BLaER1 treated with 17β-estradiol and CSF1 and Interleukin-3, amounts not matched to agents 10 nM and 100 nM (cell line): ENCODE measurements around the gene ADGRL3.

Source experiments
- H3K27ac ChIP-seq, 11 experiments: shearing (Covaris generic); formaldehyde crosslinking; 2 replicates each; pipeline ENCODE4 v1.8.1; 2022
- H3K27me3 ChIP-seq, 11 experiments: shearing (Covaris generic); formaldehyde crosslinking; 2 replicates each; pipeline ENCODE4 v1.8.1; 2022
- H3K36me3 ChIP-seq, 11 experiments: shearing (Covaris generic); formaldehyde crosslinking; 2 replicates each; pipeline ENCODE4 v1.8.1; 2022
- H3K4me1 ChIP-seq, 10 experiments: shearing (Covaris generic); formaldehyde crosslinking; 2 replicates each; pipeline ENCODE4 v1.8.1; 2022
- H3K4me2 ChIP-seq, 11 experiments: shearing (Covaris generic); formaldehyde crosslinking; 2 replicates each; pipeline ENCODE4 v1.8.1; 2022
- H3K4me3 ChIP-seq, 10 experiments: shearing (Covaris generic); formaldehyde crosslinking; 2 replicates each; pipeline ENCODE4 v1.8.1; 2022
- H3K9ac ChIP-seq, 11 experiments: shearing (Covaris generic); formaldehyde crosslinking; 2 replicates each; pipeline ENCODE4 v1.8.1; 2022
- H3K9me3 ChIP-seq, 11 experiments: shearing (Covaris generic); formaldehyde crosslinking; replicated peaks in 1 of 11; 2 replicates each; pipeline ENCODE4 v1.8.1; 2022
- H4K20me1 ChIP-seq, 11 experiments: shearing (Covaris generic); formaldehyde crosslinking; 2 replicates each; pipeline ENCODE4 v1.8.1; 2022
- Cebpa-rat ChIP-seq, 11 experiments: shearing (Covaris generic); IDR thresholded peaks; 2 replicates each; pipeline ENCODE4 v1.8.1; 2022

ADGRL3 gene

DNA sequence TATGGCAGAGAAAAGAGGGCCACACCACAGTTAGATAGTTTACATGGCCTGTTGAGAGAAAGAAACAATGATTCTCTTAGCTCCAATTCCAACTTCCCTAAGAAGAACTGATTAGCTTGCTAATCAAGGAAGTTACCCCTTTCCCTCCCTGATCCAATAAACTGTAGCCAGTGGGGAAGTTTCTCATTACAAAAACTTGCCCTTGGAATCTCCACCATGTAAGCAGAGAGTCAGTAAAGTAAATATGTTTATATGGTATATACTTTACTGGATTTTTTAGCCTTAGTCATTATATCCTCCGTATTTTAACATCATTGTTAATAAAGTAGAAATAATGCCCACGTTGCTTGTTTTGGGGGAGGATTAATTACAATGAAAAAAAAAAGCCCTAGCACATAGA lies 7.7 kb upstream of the ADGRL3 start:
- no peak for TF ChIP-seq Cebpa-rat (IDR thresholded peaks at IDR 0.05)
- H3K9ac ChIP-seq: no peak overlapping the region
- H3K9me3 ChIP-seq: no peaks in the 10 kb centered on the region
- no peaks in the 10 kb centered on the region for H3K36me3 ChIP-seq
- H3K27me3 ChIP-seq: no peaks in the 10 kb centered on the region
- no peak overlapping the region for H3K4me2 ChIP-seq
- H3K27ac ChIP-seq: no peak overlapping the region
- no peak overlapping the region for H3K4me3 ChIP-seq
- H4K20me1 ChIP-seq: no peaks in the 10 kb centered on the region
- no peaks in the 10 kb centered on the region for H3K4me1 ChIP-seq

DNA sequence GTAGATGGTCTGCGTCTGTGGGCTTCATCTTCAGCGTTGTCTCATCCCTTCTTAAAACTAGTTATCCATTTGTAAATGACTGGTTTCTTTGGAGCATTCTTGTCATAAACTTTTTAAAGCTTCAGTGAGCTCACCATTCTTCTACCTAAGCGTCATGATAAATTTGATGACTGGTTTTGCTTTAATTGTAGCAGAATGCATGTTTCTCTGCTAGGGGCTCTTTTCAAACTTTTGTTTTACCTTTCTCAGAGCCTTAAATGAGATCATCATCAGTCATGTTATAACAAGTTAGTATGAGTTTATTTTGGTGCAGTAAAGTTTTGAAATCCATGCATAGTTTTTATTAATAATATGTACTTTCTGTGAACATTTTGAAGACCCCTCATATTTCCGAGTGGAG lies 6.3 kb upstream of the ADGRL3 start:
- no peaks in the 10 kb centered on the region for H3K27me3 ChIP-seq
- no peak overlapping the region for H3K9ac ChIP-seq
- no peaks in the 10 kb centered on the region for H3K4me1 ChIP-seq
- H3K36me3 ChIP-seq: no peaks in the 10 kb centered on the region
- no peaks in the 10 kb centered on the region for H3K9me3 ChIP-seq
- no peak overlapping the region for H3K4me3 ChIP-seq
- TF ChIP-seq Cebpa-rat (IDR thresholded peaks at IDR 0.05): no peak
- no peaks in the 10 kb centered on the region for H4K20me1 ChIP-seq
- no peak overlapping the region for H3K27ac ChIP-seq
- no peak overlapping the region for H3K4me2 ChIP-seq

DNA sequence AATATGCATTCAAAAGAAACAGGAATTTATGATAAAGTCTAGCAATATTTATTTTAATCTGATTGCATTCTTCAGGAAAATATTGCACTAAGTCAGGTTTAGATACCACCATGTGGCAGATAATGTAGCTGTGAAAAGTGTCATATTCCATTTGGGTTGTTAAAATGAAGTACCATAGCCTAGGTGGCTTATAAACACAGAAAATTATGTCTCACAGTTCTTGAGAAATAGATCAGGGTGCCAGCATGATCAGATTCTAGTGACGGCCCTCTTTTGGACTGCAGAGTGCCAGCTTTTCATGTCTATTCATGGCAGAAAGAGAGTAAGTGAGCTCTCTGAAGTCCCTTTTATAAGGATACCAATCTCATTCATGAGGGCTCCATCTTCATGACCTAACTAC lies 5.6 kb upstream of the ADGRL3 start:
- Histone ChIP-seq H3K4me2 (no peak overlapping the region), H3K9ac (no peak overlapping the region), H3K9me3 (peaks cover 0 to under 1% (median 0%) of the 10 kb centered on the region in 11 experiments; a peak in 1 of 22 replicates), H3K4me1 (no peaks in the 10 kb centered on the region), H4K20me1 (no peaks in the 10 kb centered on the region), H3K27me3 (no peaks in the 10 kb centered on the region), H3K36me3 (no peaks in the 10 kb centered on the region), H3K4me3 (no peak overlapping the region), H3K27ac (no peak overlapping the region)
- TF ChIP-seq Cebpa-rat (IDR thresholded peaks at IDR 0.05): no peak

DNA sequence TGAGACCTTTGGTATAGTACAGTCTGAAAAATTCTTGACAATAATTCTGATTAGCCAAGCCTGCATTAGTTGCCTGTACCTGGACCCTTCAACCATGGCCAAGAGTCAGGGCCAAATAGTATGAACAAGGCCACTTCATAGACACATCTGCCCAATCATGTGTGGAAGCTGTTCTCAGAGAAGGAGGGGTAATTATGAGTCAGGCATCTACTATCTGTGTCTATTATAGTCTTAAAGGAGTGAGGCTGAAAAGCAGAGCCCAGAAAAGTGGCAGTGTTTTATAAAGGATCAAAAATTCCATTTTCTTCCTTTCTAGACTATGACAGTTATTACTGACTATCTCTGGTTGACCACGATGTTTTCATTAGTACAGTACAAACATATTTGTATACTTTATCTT lies 5.0 kb upstream of the ADGRL3 start:
- no peak overlapping the region for H3K27ac ChIP-seq
- H3K36me3 ChIP-seq: no peaks in the 10 kb centered on the region
- no peak for TF ChIP-seq Cebpa-rat (IDR thresholded peaks at IDR 0.05)
- no peak overlapping the region for H3K9ac ChIP-seq
- H3K27me3 ChIP-seq: no peaks in the 10 kb centered on the region
- no peaks in the 10 kb centered on the region for H4K20me1 ChIP-seq
- H3K4me2 ChIP-seq: no peak overlapping the region
- no peaks in the 10 kb centered on the region for H3K4me1 ChIP-seq
- H3K4me3 ChIP-seq: no peak overlapping the region
- H3K9me3 ChIP-seq: peaks cover 2 to 6% (median 3%) of the 10 kb centered on the region in 11 experiments

DNA sequence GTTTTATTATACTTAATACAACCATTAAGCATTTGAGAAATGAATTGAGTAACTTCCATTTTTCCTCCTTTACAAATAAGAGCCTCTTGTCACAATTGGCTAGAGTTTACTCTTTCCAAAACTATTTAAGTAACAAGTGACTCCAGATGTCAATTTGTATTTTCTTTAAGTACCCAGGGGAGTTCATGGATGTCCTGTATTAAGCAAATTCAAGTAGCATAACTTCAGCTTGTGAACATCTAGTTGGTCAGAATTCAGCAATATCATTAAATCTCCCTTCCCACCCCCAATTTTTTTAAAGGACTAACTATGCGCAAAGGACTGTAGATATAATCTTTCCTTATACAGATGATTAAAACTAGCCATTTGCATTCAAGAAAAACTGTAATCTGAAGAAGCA lies 1.4 kb upstream of the ADGRL3 start:
- no peak overlapping the region for H3K27ac ChIP-seq
- no peaks in the 10 kb centered on the region for H3K27me3 ChIP-seq
- H3K9me3 ChIP-seq: peaks cover 24 to 37% (median 33%) of the 10 kb centered on the region in 11 experiments
- no peaks in the 10 kb centered on the region for H4K20me1 ChIP-seq
- no peak overlapping the region for H3K9ac ChIP-seq
- H3K4me2 ChIP-seq: no peak overlapping the region
- no peak overlapping the region for H3K4me3 ChIP-seq
- no peak for TF ChIP-seq Cebpa-rat (IDR thresholded peaks at IDR 0.05)
- H3K4me1 ChIP-seq: no peaks in the 10 kb centered on the region
- H3K36me3 ChIP-seq: no peaks in the 10 kb centered on the region

DNA sequence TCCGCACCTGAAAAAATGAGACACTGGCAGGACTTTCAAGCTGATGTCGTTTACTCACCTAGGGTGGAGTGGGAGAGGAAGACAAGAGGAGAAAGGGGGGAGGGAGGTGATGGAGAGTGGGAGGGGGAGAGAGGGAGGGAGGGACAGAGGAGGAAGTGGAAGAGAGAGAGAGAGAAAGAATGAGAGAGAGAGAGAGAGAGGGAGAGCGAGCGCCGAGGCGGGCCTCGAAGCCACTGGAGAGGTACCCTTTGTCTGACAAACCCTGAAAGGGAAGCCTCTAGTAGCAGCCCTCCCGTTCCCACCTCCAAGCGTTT lies 296 bp upstream of the ADGRL3 start:
- no peak for TF ChIP-seq Cebpa-rat (IDR thresholded peaks at IDR 0.05)
- Histone ChIP-seq H3K9ac (no peak overlapping the region), H3K27me3 (no peaks in the 10 kb centered on the region), H3K9me3 (peaks cover 24 to 37% (median 33%) of the 10 kb centered on the region in 11 experiments), H3K4me3 (no peak overlapping the region), H3K4me1 (no peaks in the 10 kb centered on the region), H3K4me2 (no peak overlapping the region), H3K27ac (no peak overlapping the region), H3K36me3 (no peaks in the 10 kb centered on the region), H4K20me1 (no peaks in the 10 kb centered on the region)

DNA sequence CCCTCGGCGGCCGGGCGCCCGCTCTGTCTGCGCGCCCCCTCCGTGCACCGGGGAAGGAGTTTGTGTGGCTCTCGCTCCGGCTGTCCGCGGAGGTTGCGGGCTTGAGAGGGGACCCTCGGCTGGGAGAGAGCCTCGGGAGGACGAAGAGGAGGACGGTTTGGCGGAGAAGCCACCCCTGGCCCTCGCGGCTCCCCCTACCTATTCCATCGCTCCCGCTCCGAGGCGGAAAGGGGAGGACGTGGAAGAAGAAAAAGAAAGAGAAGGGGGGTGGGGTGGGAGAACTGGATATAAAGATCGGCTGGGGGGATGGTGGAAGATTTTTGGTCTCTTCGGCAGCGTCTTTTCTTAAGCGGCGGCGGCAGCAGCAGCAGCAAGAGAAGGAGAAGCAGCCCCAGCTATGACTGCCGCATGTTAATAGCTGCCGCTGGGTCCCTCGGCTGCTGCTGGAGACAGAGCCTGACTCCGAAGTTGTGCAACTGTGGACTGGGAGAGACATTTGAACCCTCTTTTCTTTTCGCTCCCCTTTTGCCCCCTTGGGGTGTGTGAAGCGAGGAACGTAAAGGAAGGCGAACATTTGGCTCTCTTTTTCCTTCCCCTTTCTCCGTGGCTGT lies 895 bp downstream of the ADGRL3 start:
- no peak overlapping the region for H3K9ac ChIP-seq
- no peaks in the 10 kb centered on the region for H3K27me3 ChIP-seq
- TF ChIP-seq Cebpa-rat (IDR thresholded peaks at IDR 0.05): no peak
- H3K4me1 ChIP-seq: no peaks in the 10 kb centered on the region
- no peaks in the 10 kb centered on the region for H4K20me1 ChIP-seq
- no peaks in the 10 kb centered on the region for H3K36me3 ChIP-seq
- H3K27ac ChIP-seq: no peak overlapping the region
- H3K4me3 ChIP-seq: 0 out of 20 replicates have a peak overlapping the region, but pooled peaks of 1 of the 10 experiments have one; percentile 15
- H3K9me3 ChIP-seq: peaks cover 24 to 37% (median 33%) of the 10 kb centered on the region in 11 experiments
- no peak overlapping the region for H3K4me2 ChIP-seq

DNA sequence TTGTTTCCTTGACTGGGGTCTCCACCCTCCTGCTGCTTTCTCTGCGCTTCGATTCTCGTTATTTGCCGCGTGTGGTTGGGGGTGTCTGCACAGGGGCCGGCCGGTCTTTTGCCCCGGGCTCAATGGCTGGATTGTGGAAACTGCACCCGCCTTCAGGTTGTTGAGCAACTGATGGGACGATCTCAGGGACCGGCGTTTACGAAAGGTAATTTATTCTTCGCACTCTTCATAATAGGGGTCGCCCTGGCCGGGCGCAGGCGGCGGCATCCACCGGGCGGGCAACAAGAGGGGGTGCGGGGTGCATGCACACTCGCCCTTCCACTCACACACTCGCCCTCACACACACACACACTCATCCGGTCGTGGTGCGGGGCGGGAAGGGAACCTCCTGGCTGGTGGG lies 1.4 kb downstream of the ADGRL3 start:
- Histone ChIP-seq H3K36me3 (no peaks in the 10 kb centered on the region), H3K9ac (no peak overlapping the region), H3K9me3 (peaks cover 24 to 37% (median 33%) of the 10 kb centered on the region in 11 experiments), H3K4me2 (no peak overlapping the region), H3K27me3 (no peaks in the 10 kb centered on the region), H3K27ac (no peak overlapping the region), H4K20me1 (no peaks in the 10 kb centered on the region), H3K4me3 (0 out of 20 replicates have a peak overlapping the region, but pooled peaks of 1 of the 10 experiments have one; percentile 15), H3K4me1 (no peaks in the 10 kb centered on the region)
- TF ChIP-seq Cebpa-rat (IDR thresholded peaks at IDR 0.05): no peak

DNA sequence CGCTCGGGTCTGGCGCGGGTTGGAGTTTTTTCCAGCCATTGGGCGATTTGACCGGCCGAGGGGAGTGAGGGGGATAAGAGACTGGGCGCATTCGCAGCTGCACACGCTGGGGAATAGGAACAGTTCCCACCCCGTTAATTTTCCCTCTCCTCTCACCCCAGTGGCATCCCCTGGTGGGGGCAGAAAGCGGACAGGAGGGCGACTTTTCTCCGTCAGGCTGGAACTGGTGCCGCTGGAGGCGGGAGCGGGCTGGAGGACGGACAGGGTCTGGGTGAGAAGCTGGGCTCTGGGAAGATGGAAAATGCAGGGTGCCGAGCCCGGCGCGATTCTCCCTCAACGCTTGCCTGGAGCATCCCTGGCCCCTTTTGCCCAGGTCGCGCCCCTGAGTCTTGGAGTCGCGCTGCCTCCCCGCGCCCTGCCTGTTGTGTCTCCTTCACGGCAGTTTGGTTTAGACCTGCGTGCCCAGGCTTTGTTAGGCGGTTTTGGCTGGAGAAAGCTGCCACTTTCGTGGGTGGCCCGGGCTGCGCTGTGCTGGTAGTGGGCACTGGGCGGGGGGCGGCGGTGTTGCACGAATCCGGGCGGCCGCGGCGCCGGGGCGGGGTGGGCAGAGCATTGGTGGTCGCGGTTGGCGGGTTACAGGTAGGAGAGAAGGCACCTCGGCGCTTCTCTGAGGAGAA lies 2.0 kb downstream of the ADGRL3 start:
- Histone ChIP-seq H3K4me1 (no peaks in the 10 kb centered on the region), H3K4me2 (no peak overlapping the region), H3K9ac (no peak overlapping the region), H3K27me3 (no peaks in the 10 kb centered on the region), H3K9me3 (peaks cover 24 to 37% (median 33%) of the 10 kb centered on the region in 11 experiments), H3K36me3 (no peaks in the 10 kb centered on the region), H3K4me3 (no peak overlapping the region), H3K27ac (no peak overlapping the region), H4K20me1 (no peaks in the 10 kb centered on the region)
- TF ChIP-seq Cebpa-rat (IDR thresholded peaks at IDR 0.05): no peak
